Stromal cell of bone marrow (primary cell): ENCODE data around the gene SYNE2.

ENCODE experiments used
- DNase-seq: peaks from one replicate; pipeline ENCODE4 v3.0.0-alpha.2; 2012; ENCODE audit warnings: low read depth

Gene SYNE2

GRCh38 chr14:64217308-64217707 lies 364.5 kb downstream of the SYNE2 start:
- DNase-seq, result no peak

GRCh38 chr14:64217834-64218233 lies 365.0 kb downstream of the SYNE2 start:
- DNase-seq, result no peak

- no peak for DNase-seq
Measured at GRCh38 chr14:64218344-64219240, 365.8 kb downstream of the SYNE2 start.

GRCh38 chr14:64220056-64220455 lies 367.3 kb downstream of the SYNE2 start:
- no peak for DNase-seq

GRCh38 chr14:64220466-64220865 lies 367.7 kb downstream of the SYNE2 start:
- DNase-seq, result no peak

- DNase-seq, result no peak
Measured at GRCh38 chr14:64221391-64222003, 368.7 kb downstream of the SYNE2 start.

GRCh38 chr14:64225151-64225757 lies 372.4 kb downstream of the SYNE2 start:
- no peak for DNase-seq

- no peak for DNase-seq
Measured at GRCh38 chr14:64227856-64228255, 375.1 kb downstream of the SYNE2 start.

GRCh38 chr14:64229489-64229888 lies 376.7 kb downstream of the SYNE2 start:
- DNase-seq, result no peak

- DNase-seq, result peak; percentile 79
Measured at GRCh38 chr14:64232095-64232838, 379.5 kb downstream of the SYNE2 start.

GRCh38 chr14:64232944-64233343 lies 380.1 kb downstream of the SYNE2 start:
- no peak for DNase-seq

- no peak for DNase-seq
Measured at GRCh38 chr14:64233531-64234190, 380.9 kb downstream of the SYNE2 start.

GRCh38 chr14:64234877-64235651 lies 382.3 kb downstream of the SYNE2 start:
- DNase-seq, result no peak

GRCh38 chr14:64235652-64236640 lies 383.1 kb downstream of the SYNE2 start:
- peak; percentile 12 for DNase-seq

- no peak for DNase-seq
Measured at GRCh38 chr14:64238049-64238448, 385.2 kb downstream of the SYNE2 start.

- DNase-seq, result no peak
Measured at GRCh38 chr14:64238631-64239030, 385.8 kb downstream of the SYNE2 start.

- no peak for DNase-seq
Measured at GRCh38 chr14:64244279-64244678, 391.5 kb downstream of the SYNE2 start.

GRCh38 chr14:64245491-64245890 lies 392.7 kb downstream of the SYNE2 start:
- no peak for DNase-seq

GRCh38 chr14:64246688-64247087 lies 393.9 kb downstream of the SYNE2 start:
- no peak for DNase-seq

GRCh38 chr14:64247195-64247594 lies 394.4 kb downstream of the SYNE2 start:
- no peak for DNase-seq
